Gastroesophageal sphincter (tissue), 4 donors: Measurements from ENCODE around the gene S1PR2. TPM values are rescaled to one million over a fixed set of nuclear protein-coding genes. Genes with fewer than 3 reads are reported as not detected.
A peak's percentile ranks its signal among the peaks of the same experiment; 100 is the strongest.

Source experiments
- ATAC-seq: fragments of 150-250 bp; one replicate; pipeline ENCODE4 v1.9.1; 2016; ENCODE audit warnings: mild to moderate bottlenecking, moderate library complexity
- H3K27ac ChIP-seq, 4 donors: fragments of 200-600 bp; sonication (generic) in 3 of 4; 1 replicate in 3 of 4; 2 replicates in 1 of 4; pipeline ENCODE4 v1.5.1; 2016 to 2019
- H3K27me3 ChIP-seq: fragments of 200-600 bp; sonication (generic); one replicate; pipeline ENCODE4 v1.5.1; 2019
- H3K36me3 ChIP-seq, 2 donors: fragments of 200-600 bp; sonication (generic); one replicate each; pipeline ENCODE4 v1.5.1; 2019; ENCODE audit warnings: control low read depth in 1 of 2
- H3K4me1 ChIP-seq, 3 donors: fragments of 200-600 bp; sonication (generic); 1 replicate in 2 of 3; 2 replicates in 1 of 3; pipeline ENCODE4 v1.5.1; 2016 to 2019; ENCODE audit warnings: control low read depth in 2 of 3
- H3K4me3 ChIP-seq, 2 donors: fragments of 200-600 bp; sonication (generic); one replicate each; pipeline ENCODE4 v1.5.1; 2019; ENCODE audit warnings: mild to moderate bottlenecking in 1 of 2, moderate library complexity in 1 of 2
- H3K9me3 ChIP-seq, 3 donors: fragments of 200-600 bp; sonication (generic); one replicate each; pipeline ENCODE4 v1.5.1; 2017 to 2019; ENCODE audit warnings: control low read depth in 2 of 3
- CTCF ChIP-seq, 4 experiments: fragments of 200-600 bp in 2 of 4; fragments of 450-650 bp in 2 of 4; sonication (generic) in 1 of 4; IDR thresholded peaks; one replicate each; pipeline ENCODE4 v1.5.1; 2017 to 2019; ENCODE audit warnings: antibody characterized with exemption in 4 of 4, mild to moderate bottlenecking in 2 of 4, moderate library complexity in 2 of 4
- EP300 ChIP-seq: sonication (generic); formaldehyde crosslinking; IDR thresholded peaks from one replicate; pipeline ENCODE4 v1.6.1; 2017; ENCODE audit warnings: antibody characterized with exemption, mild to moderate bottlenecking
- POLR2A ChIP-seq, 2 donors: fragments of 450-650 bp; IDR thresholded peaks; one replicate each; pipeline ENCODE4 v1.6.1; 2017; ENCODE audit warnings: antibody characterized with exemption in 2 of 2, mild to moderate bottlenecking in 2 of 2, moderate library complexity in 1 of 2
- POLR2AphosphoS5 ChIP-seq: sonication (generic); formaldehyde crosslinking; IDR thresholded peaks from one replicate; pipeline ENCODE4 v1.6.1; 2017; ENCODE audit warnings: antibody characterized with exemption
- WGBS, 2 donors: methylation state at CpG; one replicate each; pipeline ENCODE4 v1.1.5; 2018; ENCODE audit warnings: low coverage in 1 of 2; 5-methylcytosine and 5-hydroxymethylcytosine counted together
- total RNA-seq, 4 donors: library from RNA; depleted of rRNA; stranded (reverse); fragments of >200 nt; gene quantifications; one replicate each; pipeline ENCODE4 v1.1.0, GENCODE V29; 2016

Gene S1PR2
- total RNA-seq, 4 donors from 2014 or later = 7.5 to 24.5 (median 16.7) TPM

GRCh38 chr19:10274589-10274988 lies 43.5 kb upstream of the S1PR2 start:
- H3K4me1 ChIP-seq = peaks cover 0 to 24% (median 7%) of the 10 kb centered on the region in 3 donors
- no peak for ATAC-seq
- WGBS, 2 donors = 87 to 90% methylated on average over 3 to 4 of the region's 10 CpGs
- H3K4me3 ChIP-seq = no peak overlapping the region
- no peak for TF ChIP-seq CTCF (IDR thresholded peaks at IDR 0.05)
- TF ChIP-seq POLR2A (IDR thresholded peaks at IDR 0.05) = no peak
- no peak for TF ChIP-seq EP300
- no peak for TF ChIP-seq POLR2AphosphoS5
- peaks cover 0 to 25% of the 10 kb centered on the region in 2 donors for H3K36me3 ChIP-seq
- H3K9me3 ChIP-seq = no peaks in the 10 kb centered on the region
- H3K27ac ChIP-seq = no peak overlapping the region
- peaks cover 52% of the 10 kb centered on the region for H3K27me3 ChIP-seq

GRCh38 chr19:10271543-10272086 lies 40.5 kb upstream of the S1PR2 start:
- TF ChIP-seq EP300 (no peak), POLR2AphosphoS5 (no peak), CTCF (IDR thresholded peaks at IDR 0.05) (no peak), POLR2A (IDR thresholded peaks at IDR 0.05) (no peak)
- Histone ChIP-seq H3K4me1 (peaks cover 0 to 38% (median 7%) of the 10 kb centered on the region in 3 donors), H3K27me3 (peaks cover 60% of the 10 kb centered on the region), H3K4me3 (peak overlapping the region; percentile 10 to 53), H3K27ac (peak overlapping the region in 3 of 4 donors; percentile 79 to 81 (median 79)), H3K36me3 (peaks cover 0 to 10% of the 10 kb centered on the region in 2 donors), H3K9me3 (no peaks in the 10 kb centered on the region)
- ATAC-seq = no peak
- WGBS, 2 donors = 43% methylated on average over 7 of the region's 12 CpGs; no CpG with 5 or more reads in 1 of the 2 donors

GRCh38 chr19:10270616-10271394 lies 39.7 kb upstream of the S1PR2 start, which contains the start of gene ICAM1:
Gene ICAM1, plus strand, starts transcription at chr19:10271120. Its CDS starts 40 bp downstream, at chr19:10271160.
- peak within 1 kb of the TSS; percentile 9 to 81 (median 79) for H3K27ac ChIP-seq
- WGBS, 2 donors = 13% methylated on average over 3 of the region's 51 CpGs; no CpG with 5 or more reads in 1 of the 2 donors
- H3K9me3 ChIP-seq = no peaks in the 10 kb centered on the region
- H3K36me3 ChIP-seq = peaks cover 0 to 10% of the 10 kb centered on the region in 2 donors
- TF ChIP-seq POLR2A (IDR thresholded peaks at IDR 0.05) (peak; percentile 66 to 67), POLR2AphosphoS5 (peak; percentile 73), CTCF (IDR thresholded peaks at IDR 0.05) (peak in 2 of 4 experiments; percentile 14 to 24), EP300 (no peak)
- peaks cover 60% of the 10 kb centered on the region for H3K27me3 ChIP-seq
- ATAC-seq = peak; percentile 72
- H3K4me1 ChIP-seq = peaks cover 0 to 38% (median 7%) of the 10 kb centered on the region in 3 donors
- H3K4me3 ChIP-seq = peak within 1 kb of the TSS; percentile 10 to 53

GRCh38 chr19:10270180-10270615 lies 39.1 kb upstream of the S1PR2 start:
- peak; percentile 53 for ATAC-seq
- Histone ChIP-seq H3K4me3 (peak overlapping the region; percentile 10 to 53), H3K27me3 (peaks cover 60% of the 10 kb centered on the region), H3K27ac (peak overlapping the region; percentile 9 to 81 (median 79)), H3K4me1 (peaks cover 0 to 38% (median 7%) of the 10 kb centered on the region in 3 donors), H3K36me3 (peaks cover 0 to 7% of the 10 kb centered on the region in 2 donors), H3K9me3 (no peaks in the 10 kb centered on the region)
- TF ChIP-seq POLR2A (IDR thresholded peaks at IDR 0.05) (peak in 1 of 2 donors; percentile 25), POLR2AphosphoS5 (no peak)
- WGBS, 2 donors = no CpG with 5 or more reads among the region's 37 CpGs

GRCh38 chr19:10269333-10270179 lies 38.4 kb upstream of the S1PR2 start:
- Histone ChIP-seq H3K36me3 (peaks cover 0 to under 1% of the 10 kb centered on the region in 2 donors), H3K4me1 (peaks cover 0 to 38% (median 7%) of the 10 kb centered on the region in 3 donors), H3K9me3 (no peaks in the 10 kb centered on the region), H3K27me3 (peaks cover 56% of the 10 kb centered on the region), H3K27ac (peak overlapping the region; percentile 9 to 81 (median 79)), H3K4me3 (peak overlapping the region; percentile 10 to 53)
- TF ChIP-seq POLR2AphosphoS5 (no peak), CTCF (IDR thresholded peaks at IDR 0.05) (peak in 3 of 4 experiments; percentile 93 to 99 (median 94)), POLR2A (IDR thresholded peaks at IDR 0.05) (no peak)
- 0% methylated on average over 3 to 17 of the region's 59 CpGs for WGBS, 2 donors
- ATAC-seq = peak; percentile 64
